Measurements from ENCODE around the gene CCL1.

CCL1 gene

GRCh38 chr17:34382621-34383124 lies 19.6 kb upstream of the CCL1 start:
- no peak for DNase-seq (ENCODE audit: low spot score)

- no peak for DNase-seq (ENCODE audit: low spot score)
These were observed 16.8 kb upstream of the CCL1 start for GRCh38 chr17:34379868-34380267.

- no peak for DNase-seq (ENCODE audit: low spot score)
These were observed 15.7 kb upstream of the CCL1 start for GRCh38 chr17:34378664-34379101.

GRCh38 chr17:34377078-34377823 lies 14.2 kb upstream of the CCL1 start:
- DNase-seq (ENCODE audit: low spot score): no peak

- no peak for DNase-seq (ENCODE audit: low spot score)
These were observed 12.5 kb upstream of the CCL1 start for GRCh38 chr17:34375426-34375997.

GRCh38 chr17:34374457-34374856 lies 11.4 kb upstream of the CCL1 start:
- DNase-seq (ENCODE audit: low spot score): no peak

GRCh38 chr17:34371405-34372100 lies 8.5 kb upstream of the CCL1 start:
- no peak for DNase-seq (ENCODE audit: low spot score)

- no peak for DNase-seq (ENCODE audit: low spot score)
These were observed 8.0 kb upstream of the CCL1 start for GRCh38 chr17:34370997-34371395.

- no peak for DNase-seq (ENCODE audit: low spot score)
These were observed 7.5 kb upstream of the CCL1 start for GRCh38 chr17:34370376-34370996.

GRCh38 chr17:34369571-34369970 lies 6.5 kb upstream of the CCL1 start:
- DNase-seq (ENCODE audit: low spot score): no peak

GRCh38 chr17:34368946-34369500 lies 6.0 kb upstream of the CCL1 start:
- peak; percentile 55 for DNase-seq (ENCODE audit: low spot score)

GRCh38 chr17:34368196-34368945 lies 5.3 kb upstream of the CCL1 start:
- DNase-seq (ENCODE audit: low spot score): no peak

- DNase-seq (ENCODE audit: low spot score): no peak
These were observed 4.6 kb upstream of the CCL1 start for GRCh38 chr17:34367486-34368195.

- DNase-seq (ENCODE audit: low spot score): no peak
These were observed 3.6 kb upstream of the CCL1 start for GRCh38 chr17:34366529-34367107.

- DNase-seq (ENCODE audit: low spot score): no peak
These were observed 3.0 kb upstream of the CCL1 start for GRCh38 chr17:34366010-34366409.

- DNase-seq (ENCODE audit: low spot score): no peak
These were observed 2.3 kb upstream of the CCL1 start for GRCh38 chr17:34365340-34365739.

- no peak for DNase-seq (ENCODE audit: low spot score)
These were observed 1.7 kb upstream of the CCL1 start for GRCh38 chr17:34364751-34365150.

- peak; percentile 77 for DNase-seq (ENCODE audit: low spot score)
These were observed 1.5 kb downstream of the CCL1 start for GRCh38 chr17:34361478-34362061.

GRCh38 chr17:34360601-34361270 lies 2.3 kb downstream of the CCL1 start:
- no peak for DNase-seq (ENCODE audit: low spot score)

- DNase-seq (ENCODE audit: low spot score): no peak
These were observed 4.4 kb downstream of the CCL1 start for GRCh38 chr17:34358631-34359030.
